ENCODE data around the gene NTM. TPM values are rescaled to one million over a fixed set of nuclear protein-coding genes. Genes with fewer than 3 reads are reported as not detected.

NTM gene
- total and polyA plus RNA-seq, 2 donors (not counting 3 experiments of a cell fraction or from before 2014, with no cell fraction given), result 1.00 to 1.1 TPM

GRCh38 chr11:131402040-131402439, 31.6 kb downstream of the NTM start:
- H3K79me2 ChIP-seq (ENCODE audit: control insufficient read depth, insufficient read depth, low read length), result no peaks in the 10 kb centered on the region
- TF ChIP-seq, protein P1, sequence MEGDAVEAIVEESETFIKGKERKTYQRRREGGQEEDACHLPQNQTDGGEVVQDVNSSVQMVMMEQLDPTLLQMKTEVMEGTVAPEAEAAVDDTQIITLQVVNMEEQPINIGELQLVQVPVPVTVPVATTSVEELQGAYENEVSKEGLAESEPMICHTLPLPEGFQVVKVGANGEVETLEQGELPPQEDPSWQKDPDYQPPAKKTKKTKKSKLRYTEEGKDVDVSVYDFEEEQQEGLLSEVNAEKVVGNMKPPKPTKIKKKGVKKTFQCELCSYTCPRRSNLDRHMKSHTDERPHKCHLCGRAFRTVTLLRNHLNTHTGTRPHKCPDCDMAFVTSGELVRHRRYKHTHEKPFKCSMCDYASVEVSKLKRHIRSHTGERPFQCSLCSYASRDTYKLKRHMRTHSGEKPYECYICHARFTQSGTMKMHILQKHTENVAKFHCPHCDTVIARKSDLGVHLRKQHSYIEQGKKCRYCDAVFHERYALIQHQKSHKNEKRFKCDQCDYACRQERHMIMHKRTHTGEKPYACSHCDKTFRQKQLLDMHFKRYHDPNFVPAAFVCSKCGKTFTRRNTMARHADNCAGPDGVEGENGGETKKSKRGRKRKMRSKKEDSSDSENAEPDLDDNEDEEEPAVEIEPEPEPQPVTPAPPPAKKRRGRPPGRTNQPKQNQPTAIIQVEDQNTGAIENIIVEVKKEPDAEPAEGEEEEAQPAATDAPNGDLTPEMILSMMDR (IDR thresholded peaks at IDR 0.05; ENCODE audit: extremely low read depth in 1 of 2, insufficient read depth in 1 of 2, low read depth in 1 of 2, low read length in 2 of 2), result no peak
- no peak for TF ChIP-seq POLR2AphosphoS5 (IDR thresholded peaks at IDR 0.05; ENCODE audit: insufficient read depth, low read depth, low read length)
- TF ChIP-seq JUN (IDR thresholded peaks at IDR 0.05; ENCODE audit: borderline replicate concordance, insufficient read depth, insufficient read length, low read depth), result no peak
- TF ChIP-seq POLR2A (IDR thresholded peaks at IDR 0.05; ENCODE audit: low read depth, low read length), result no peak
- TF ChIP-seq EZH2 (IDR thresholded peaks at IDR 0.05; ENCODE audit: borderline replicate concordance, low read depth, low read length, severe bottlenecking), result no peak
- no peak for TF ChIP-seq MAX (IDR thresholded peaks at IDR 0.05; ENCODE audit: insufficient read depth, insufficient read length)
- TF ChIP-seq FOS (IDR thresholded peaks at IDR 0.05; ENCODE audit: borderline replicate concordance, insufficient read depth, low read length), result no peak
- TF ChIP-seq MYC (IDR thresholded peaks at IDR 0.05; ENCODE audit: low read depth, low read length), result no peak
- TF ChIP-seq GATA2 (IDR thresholded peaks at IDR 0.05; ENCODE audit: insufficient read depth, insufficient read length, low read depth, low read length), result no peak
- H3K4me1 ChIP-seq (ENCODE audit: control insufficient read depth, extremely low read depth, insufficient read depth, low read length), result no peaks in the 10 kb centered on the region
- ChIA-PET CTCF (no interaction called here), POLR2A (no interaction called here)
- H2AFZ ChIP-seq (ENCODE audit: low read depth, low read length), result no peak overlapping the region
- no peaks in the 10 kb centered on the region for H3K27me3 ChIP-seq (ENCODE audit: control insufficient read depth in 2 of 2, insufficient read depth in 2 of 2, low read length in 2 of 2)
- intact Hi-C loops (cut with micrococcal nuclease) (no loop called here), dilution Hi-C loops (cut with MboI; ENCODE audit: extremely low pct_ligation_motif_present, low sequenced_read_pairs) (no loop called here)
- no peak overlapping the region for H3K27ac ChIP-seq (ENCODE audit: insufficient read depth, low read depth, low read length)
- no peaks in the 10 kb centered on the region for H4K20me1 ChIP-seq (replicated peaks; ENCODE audit: control insufficient read depth, extremely low read depth, insufficient read depth, low read length)
- H3K9me3 ChIP-seq (replicated peaks; ENCODE audit: control insufficient read depth, insufficient read depth, low read length), result no peaks in the 10 kb centered on the region
- FAIRE-seq (no peak), DNase-seq (ENCODE audit: low read depth, low spot score) (no peak)
- H3K4me3 ChIP-seq (replicated peaks in 1 of 3; ENCODE audit: insufficient read depth in 1 of 3, low read depth in 1 of 3, low read length in 3 of 3), result no peak overlapping the region
- H3K9me1 ChIP-seq (replicated peaks; ENCODE audit: control insufficient read depth, extremely low read depth, insufficient read depth, low read length), result no peaks in the 10 kb centered on the region
- no peak overlapping the region for H3K4me2 ChIP-seq (ENCODE audit: insufficient read depth, low read length)
- H3K9ac ChIP-seq (replicated peaks; ENCODE audit: extremely low read depth, insufficient read depth, low read length), result no peak overlapping the region
- BruUV-seq (replicated peaks), result no TSS peak
- H3K36me3 ChIP-seq (ENCODE audit: control insufficient read depth in 2 of 2, extremely low read depth in 1 of 2, insufficient read depth in 2 of 2, low read length in 2 of 2), result no peaks in the 10 kb centered on the region

All from endothelial cell of umbilical vein (primary cell).